ENCODE data around the gene HIVEP3. TPM values are rescaled to one million over a fixed set of nuclear protein-coding genes. Genes with fewer than 3 reads are reported as not detected.

Gene HIVEP3
- total RNA-seq, 1 experiment from 2014 or later = 1.4 TPM

DNA sequence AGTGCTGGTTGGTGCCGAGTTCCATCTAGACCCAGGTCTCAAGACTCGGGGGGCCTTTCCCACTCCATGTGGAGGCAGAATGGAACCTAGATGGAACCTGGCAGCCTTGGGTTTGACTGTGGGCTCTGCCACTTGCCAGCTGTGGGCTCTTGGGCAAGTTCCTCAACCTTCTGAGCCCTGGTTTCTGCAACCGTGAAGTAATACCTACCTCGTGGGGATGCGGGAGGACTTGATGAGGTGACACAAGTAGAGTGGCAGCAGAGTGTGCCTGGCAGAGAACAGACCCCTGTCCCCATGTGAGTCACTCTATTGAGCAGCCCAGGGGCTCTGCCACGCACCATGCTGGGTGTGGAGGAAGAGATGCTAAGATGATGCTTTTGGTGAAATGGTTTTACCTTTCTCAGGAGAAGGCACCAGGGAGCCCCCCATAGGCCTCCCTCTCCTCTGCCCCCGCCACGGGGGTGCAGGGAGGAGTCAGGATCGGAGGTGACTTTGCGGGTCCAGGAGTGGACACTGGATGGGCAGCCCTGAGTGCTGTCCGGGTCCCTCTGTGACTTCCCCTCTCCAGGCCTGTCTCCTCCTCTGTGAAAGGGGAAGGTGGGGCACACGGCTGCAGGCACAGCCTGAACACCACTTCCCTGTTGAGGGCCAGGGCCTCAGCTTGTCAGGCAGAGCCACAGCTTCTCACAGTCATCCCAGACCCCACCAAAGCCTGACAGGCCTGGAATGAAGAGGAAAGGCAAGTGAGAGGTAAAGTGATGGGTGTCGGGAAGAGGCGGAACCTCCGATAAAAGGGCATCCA, 397.6 kb downstream of the HIVEP3 start:
- no peak overlapping the region for H2BK5ac ChIP-seq (ENCODE audit: insufficient read length, low read length)
- H2BK12ac ChIP-seq (ENCODE audit: insufficient read length, low read depth, low read length) = no peak overlapping the region
- no peak overlapping the region for H2AK5ac ChIP-seq (ENCODE audit: insufficient read length, low read length)
- peaks cover 2 to 18% of the 10 kb centered on the region in 2 experiments; a peak in 2 of 4 replicates for H3K4me1 Mint-ChIP-seq
- H3K23ac ChIP-seq (ENCODE audit: insufficient read length, low read depth, low read length) = no peak overlapping the region
- H3K27me3 Mint-ChIP-seq (ENCODE audit: low read depth) = peaks cover 16% of the 10 kb centered on the region
- DNase-seq = no peak
- H2BK20ac ChIP-seq (ENCODE audit: low read depth, low read length, poor library complexity, severe bottlenecking) = no peak overlapping the region
- H3K9ac ChIP-seq (ENCODE audit: extremely low read depth, insufficient read length, low read length) = no peak overlapping the region
- H2BK120ac ChIP-seq (ENCODE audit: low read depth, low read length, poor library complexity, severe bottlenecking) = no peak overlapping the region
- H3K4me2 ChIP-seq (ENCODE audit: insufficient read depth, insufficient read length, low read length) = no peak overlapping the region
- H4K5ac ChIP-seq (ENCODE audit: insufficient read length, low read depth, low read length) = no peak overlapping the region
- H4K20me1 ChIP-seq (ENCODE audit: control insufficient read depth, insufficient read depth, insufficient read length) = no peaks in the 10 kb centered on the region
- H3K14ac ChIP-seq (ENCODE audit: insufficient read depth, low read length) = no peak overlapping the region; the same call in 1 of the 2 replicates
- no peaks in the 10 kb centered on the region for H3K27me3 ChIP-seq (ENCODE audit: insufficient read depth, low read length)
- no peaks in the 10 kb centered on the region for H3K4me1 ChIP-seq (ENCODE audit: insufficient read depth, low read length)
- no peak overlapping the region for H3K4me3 Mint-ChIP-seq
- no peak overlapping the region for H2AFZ ChIP-seq (ENCODE audit: low read length)
- H3K9me3 ChIP-seq (ENCODE audit: control insufficient read depth, low read depth, low read length) = no peaks in the 10 kb centered on the region
- TF ChIP-seq, protein P1, sequence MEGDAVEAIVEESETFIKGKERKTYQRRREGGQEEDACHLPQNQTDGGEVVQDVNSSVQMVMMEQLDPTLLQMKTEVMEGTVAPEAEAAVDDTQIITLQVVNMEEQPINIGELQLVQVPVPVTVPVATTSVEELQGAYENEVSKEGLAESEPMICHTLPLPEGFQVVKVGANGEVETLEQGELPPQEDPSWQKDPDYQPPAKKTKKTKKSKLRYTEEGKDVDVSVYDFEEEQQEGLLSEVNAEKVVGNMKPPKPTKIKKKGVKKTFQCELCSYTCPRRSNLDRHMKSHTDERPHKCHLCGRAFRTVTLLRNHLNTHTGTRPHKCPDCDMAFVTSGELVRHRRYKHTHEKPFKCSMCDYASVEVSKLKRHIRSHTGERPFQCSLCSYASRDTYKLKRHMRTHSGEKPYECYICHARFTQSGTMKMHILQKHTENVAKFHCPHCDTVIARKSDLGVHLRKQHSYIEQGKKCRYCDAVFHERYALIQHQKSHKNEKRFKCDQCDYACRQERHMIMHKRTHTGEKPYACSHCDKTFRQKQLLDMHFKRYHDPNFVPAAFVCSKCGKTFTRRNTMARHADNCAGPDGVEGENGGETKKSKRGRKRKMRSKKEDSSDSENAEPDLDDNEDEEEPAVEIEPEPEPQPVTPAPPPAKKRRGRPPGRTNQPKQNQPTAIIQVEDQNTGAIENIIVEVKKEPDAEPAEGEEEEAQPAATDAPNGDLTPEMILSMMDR (conservative IDR thresholded peaks at IDR 0.05) = no peak
- H3T11ph ChIP-seq (ENCODE audit: low read length) = no peak overlapping the region
- no peak overlapping the region for H4K8ac ChIP-seq (replicated peaks; ENCODE audit: insufficient read length, low read depth, low read length)
- H3K56ac ChIP-seq (ENCODE audit: insufficient read length, low read depth, low read length) = no peak overlapping the region
- H3K27ac ChIP-seq (ENCODE audit: insufficient read length, low read depth, low read length) = no peak overlapping the region
- H3K18ac ChIP-seq (ENCODE audit: insufficient read length, low read depth, low read length) = no peak overlapping the region
- H3K79me1 ChIP-seq (ENCODE audit: insufficient read depth, low read depth, low read length, poor library complexity, severe bottlenecking) = no peaks in the 10 kb centered on the region
- no peak overlapping the region for H3K4ac ChIP-seq (ENCODE audit: low read depth, low read length)
- no CpG with 5 or more reads among the region's 15 CpGs for WGBS (ENCODE audit: extremely low coverage, insufficient read length, low lambda C conversion rate)
- peaks cover 0 to 1% of the 10 kb centered on the region in 2 experiments; a peak in 2 of 5 replicates for H3K9me3 Mint-ChIP-seq
- peaks cover 3% of the 10 kb centered on the region for H3K23me2 ChIP-seq (ENCODE audit: insufficient read length, low read depth, low read length, poor library complexity, severe bottlenecking)
- no peak overlapping the region for H4K91ac ChIP-seq (ENCODE audit: insufficient read length, low read depth, low read length)
- no peaks in the 10 kb centered on the region; a peak in 1 of 7 replicates for H3K36me3 Mint-ChIP-seq (ENCODE audit: insufficient read depth in 1 of 3, low read depth in 3 of 3)
- no peak overlapping the region for H3K27ac Mint-ChIP-seq
- H2BK15ac ChIP-seq (ENCODE audit: low read depth, low read length) = no peak overlapping the region
- no peaks in the 10 kb centered on the region for H3K79me2 ChIP-seq (ENCODE audit: insufficient read depth, low read length)

Measured in H9 (cell line).